GM18868 (cell line): ENCODE data around the gene RNF138.
"Not testable (repeated sequence)": the region's sequence is repeated elsewhere in the genome, so short reads cannot be mapped to it uniquely, and the experiment has no call there.

Source experiments
- ATAC-seq: cut with Tn5 transposase; IDR thresholded peaks from one replicate; pipeline ENCODE4 v1.9.1; 2021; ENCODE audit warnings: mild to moderate bottlenecking, moderate library complexity; ENCODE audit not compliant: unreplicated experiment

Gene RNF138, protein sequence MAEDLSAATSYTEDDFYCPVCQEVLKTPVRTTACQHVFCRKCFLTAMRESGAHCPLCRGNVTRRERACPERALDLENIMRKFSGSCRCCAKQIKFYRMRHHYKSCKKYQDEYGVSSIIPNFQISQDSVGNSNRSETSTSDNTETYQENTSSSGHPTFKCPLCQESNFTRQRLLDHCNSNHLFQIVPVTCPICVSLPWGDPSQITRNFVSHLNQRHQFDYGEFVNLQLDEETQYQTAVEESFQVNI

DNA sequence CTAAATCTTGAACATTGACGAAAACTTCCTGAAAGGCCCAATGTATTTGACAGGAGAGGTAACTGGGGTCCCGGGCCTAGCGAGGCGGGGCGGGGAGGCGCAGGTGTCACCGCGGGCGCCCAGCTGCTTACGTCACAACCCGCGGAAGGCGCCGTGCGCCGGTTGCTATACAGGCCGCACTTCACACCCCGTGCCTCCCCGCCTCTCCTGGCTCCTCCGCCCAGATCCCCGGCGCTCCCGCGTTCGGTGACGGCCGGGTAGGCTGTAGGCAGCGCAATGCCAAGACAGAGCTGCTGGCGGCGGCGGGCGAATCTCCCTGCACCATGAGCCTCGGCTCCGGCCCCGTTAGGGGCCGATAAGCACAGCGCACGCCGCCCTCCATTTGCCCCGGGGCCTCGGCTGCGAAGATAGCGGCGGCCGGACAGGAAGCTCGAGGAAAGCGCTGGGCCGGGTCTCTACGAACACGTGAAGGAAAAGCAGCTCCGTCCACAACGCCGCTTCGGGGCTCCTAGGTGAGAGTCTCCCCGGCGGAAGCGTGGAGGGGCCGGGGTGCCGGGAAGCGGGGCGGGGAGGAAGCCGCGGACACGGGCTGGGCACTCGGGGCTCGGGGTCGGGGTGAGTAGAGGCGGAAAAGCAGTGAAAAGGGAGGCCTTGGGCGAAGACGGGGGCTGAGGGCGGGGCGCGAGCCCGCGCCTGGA lies at the start of gene RNF138:
TSS of gene RNF138 (plus strand) at position 151 of the 698 bp plus-strand sequence. CDS start 903 bp downstream, outside the sequence.
- ATAC-seq: peak; percentile 63

DNA sequence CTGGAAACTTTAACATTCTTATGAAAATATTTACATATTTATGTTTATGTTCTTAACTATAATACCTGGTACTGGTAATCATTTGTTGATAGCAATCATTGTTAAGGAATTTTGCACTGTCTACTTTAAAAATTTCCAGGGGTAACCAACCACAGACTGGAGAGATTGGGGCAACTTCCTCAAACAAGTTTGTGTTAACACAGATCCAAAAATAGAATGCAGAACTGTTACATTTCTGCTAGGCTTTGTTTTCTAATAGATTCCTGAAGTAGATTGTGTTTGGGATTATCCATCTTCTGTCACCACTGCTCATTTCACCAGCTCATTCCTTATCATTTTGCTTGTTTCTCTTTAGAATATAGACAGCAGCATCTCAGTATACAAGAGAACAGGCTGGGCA lies 49.3 kb upstream of the RNF138 start:
- no peak for ATAC-seq

DNA sequence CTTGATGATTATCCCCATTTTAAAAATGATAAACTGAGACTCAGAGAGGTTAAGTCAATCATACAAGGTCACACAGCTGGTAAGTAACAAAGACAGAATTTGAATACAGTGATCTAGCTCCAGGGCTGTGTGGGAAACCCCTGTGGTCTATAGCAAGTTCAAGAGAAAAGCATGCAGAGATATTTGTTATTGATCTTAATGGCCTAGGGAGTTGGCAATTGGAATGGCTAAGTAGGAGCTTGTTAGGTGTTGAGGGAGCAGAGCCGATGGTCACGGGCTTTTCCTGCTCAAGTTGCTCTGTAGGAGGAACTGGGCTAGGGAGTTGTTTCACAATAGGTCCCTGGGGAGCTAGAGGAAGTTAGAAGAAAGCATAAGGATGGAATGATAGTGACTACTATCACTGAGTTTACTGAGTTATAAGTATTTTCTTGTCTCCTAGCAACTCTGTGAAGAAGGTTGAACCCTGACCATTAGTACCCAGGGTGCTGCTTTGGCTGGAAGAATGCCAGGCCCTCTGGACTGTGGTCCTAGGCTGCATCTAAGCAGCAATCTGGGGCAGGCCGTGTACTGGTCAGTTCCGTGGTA lies 43.1 kb upstream of the RNF138 start:
- peak; percentile 73 for ATAC-seq

DNA sequence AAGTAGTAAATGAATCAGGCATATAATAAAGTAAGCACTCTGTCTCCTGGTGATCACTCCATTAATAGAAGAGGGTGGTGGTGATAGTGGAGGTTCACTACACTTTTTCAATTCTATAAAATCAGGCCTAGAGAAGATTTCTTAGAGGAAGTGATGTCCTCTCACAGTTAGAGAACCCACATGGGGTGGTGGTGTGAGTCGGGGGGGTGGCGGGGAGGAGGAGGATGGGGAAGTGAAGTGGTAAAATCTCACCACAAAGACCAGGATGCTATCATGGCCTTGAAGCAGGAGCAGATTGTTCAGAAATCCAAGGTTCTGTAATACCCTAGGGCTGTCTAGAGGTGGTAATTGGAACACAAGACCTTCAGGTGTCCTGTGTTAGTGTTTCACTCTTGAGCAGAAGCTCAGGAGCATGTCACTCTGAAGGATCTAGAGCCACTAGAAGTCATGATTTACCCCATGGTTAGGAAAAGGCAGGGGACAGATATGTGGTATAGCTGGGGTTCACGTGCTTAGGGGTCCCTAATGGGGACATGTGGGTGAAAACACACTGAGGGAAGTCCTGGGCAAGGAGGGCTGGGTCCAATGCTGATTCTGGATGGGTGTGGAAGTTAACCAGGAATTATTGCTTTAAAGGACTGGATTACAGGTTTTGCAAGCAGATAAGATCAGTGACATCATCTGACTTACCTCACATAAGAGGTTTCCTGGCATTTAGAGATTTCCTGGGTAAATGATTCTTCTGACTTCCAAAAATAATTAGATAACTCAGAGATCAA lies 42.1 kb upstream of the RNF138 start:
- peak; percentile 41 for ATAC-seq

DNA sequence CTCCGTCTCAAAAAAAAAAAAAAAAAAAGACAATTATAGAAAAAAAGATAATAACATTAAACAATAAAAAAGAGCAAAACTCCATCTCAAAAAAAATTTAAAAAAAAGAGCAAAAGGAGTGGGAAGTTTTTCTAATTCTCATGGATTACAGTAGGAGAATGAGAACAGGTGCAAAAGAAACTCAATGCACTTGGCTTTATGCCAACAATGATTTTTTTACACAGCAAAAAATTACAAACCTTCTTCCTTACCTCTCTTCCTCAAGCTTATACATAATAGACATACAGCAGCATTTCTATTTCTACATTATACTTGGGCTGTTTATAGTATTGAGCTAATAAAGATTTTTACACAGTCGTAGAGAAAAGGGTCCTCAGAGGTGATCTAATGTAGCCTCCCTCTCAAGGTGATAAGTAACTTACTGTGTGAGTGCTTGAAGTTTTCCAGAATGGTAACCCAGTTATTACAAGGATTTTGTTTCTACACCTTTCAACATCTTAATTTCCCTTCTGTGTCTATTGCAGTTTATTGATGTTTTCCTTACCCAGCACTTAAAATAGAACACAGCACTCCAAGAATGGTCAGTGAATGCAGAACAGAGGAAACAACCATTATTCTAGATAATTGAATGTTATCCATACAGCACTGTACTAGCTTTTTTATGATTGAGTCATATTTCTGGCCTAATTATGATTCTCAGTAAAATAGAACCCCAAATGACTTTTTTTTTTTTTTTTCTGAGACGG lies 34.9 kb upstream of the RNF138 start:
- ATAC-seq: no peak

DNA sequence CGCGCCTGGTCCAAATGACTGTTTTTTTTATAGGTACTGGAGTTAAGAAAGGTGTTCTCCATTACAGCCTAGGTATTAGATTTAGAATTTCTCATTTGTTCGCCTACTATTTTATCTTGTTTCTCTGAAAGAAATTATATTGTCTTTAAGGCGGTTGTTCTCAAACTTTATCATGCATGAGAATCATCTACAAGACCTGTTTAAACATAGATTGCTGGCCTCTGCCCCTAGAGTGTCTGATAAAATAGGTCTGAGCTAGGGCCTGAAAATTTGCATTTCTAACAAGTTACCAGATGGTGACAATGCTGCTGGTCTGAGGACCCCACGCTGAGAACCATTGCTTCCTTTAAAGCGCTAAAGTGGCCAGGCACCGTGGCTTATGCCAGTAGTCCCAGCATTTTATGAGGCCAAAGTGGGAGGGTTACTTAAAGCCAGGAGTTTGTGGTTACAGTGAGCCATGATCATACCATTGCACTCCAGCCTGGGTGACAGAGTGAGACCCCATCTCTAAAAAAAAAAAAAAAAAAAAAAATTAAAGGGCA lies 34.0 kb upstream of the RNF138 start:
- no peak for ATAC-seq

DNA sequence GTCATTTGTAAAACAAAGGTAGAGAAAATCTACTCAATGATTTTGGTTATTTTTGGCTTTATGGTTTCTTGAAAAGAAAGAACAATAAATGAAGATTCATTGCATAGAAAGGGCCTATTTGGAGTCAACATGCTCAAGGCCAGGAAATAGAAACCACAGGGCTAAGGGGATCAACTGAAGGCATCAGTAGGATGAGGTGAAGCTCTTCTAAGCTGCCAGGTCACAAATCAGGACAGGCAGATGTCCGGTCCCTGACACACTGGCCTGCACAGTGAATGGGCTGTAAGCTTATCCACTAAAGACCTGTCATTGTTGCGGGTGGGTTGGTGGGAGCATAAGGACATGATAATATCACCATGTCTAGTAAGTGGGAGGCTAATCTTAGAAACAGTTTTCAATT lies 31.6 kb upstream of the RNF138 start:
- ATAC-seq: no peak

DNA sequence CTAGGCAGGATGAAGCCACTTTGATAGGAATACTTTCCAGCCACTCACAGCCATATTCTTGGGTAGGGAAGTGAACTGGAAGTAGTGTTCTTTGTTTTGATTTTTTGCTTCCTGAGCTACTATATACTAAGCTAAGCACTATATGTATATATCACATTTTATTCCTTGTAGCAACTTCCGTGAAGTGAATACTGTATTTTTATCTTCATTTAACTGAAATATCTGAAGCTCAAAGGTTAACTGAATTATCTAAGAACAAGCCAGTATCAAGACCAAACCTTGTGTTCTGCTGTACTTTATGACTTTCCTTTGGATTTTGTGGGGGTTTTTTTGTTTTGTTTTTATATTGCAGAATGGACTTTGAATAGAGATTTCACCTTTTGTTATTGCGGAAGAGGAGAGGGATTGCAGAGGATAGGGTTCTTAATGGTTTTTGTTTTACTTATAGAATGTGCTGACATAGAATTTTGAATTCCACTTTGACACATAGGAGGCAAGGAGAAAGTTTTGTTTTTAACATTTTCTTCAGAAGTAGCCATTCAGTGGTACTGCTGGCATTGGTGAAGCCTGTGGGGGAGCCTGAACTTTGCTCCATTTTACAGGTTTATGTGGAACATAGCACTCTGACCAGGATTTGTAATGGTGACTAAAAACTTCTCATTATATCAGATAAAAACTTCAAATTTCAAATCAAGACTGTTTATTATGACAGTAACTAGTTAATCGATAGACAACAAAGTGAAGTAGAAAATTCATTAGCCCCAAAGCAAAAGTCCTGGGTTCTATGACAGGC lies 24.1 kb upstream of the RNF138 start:
- ATAC-seq: no peak

DNA sequence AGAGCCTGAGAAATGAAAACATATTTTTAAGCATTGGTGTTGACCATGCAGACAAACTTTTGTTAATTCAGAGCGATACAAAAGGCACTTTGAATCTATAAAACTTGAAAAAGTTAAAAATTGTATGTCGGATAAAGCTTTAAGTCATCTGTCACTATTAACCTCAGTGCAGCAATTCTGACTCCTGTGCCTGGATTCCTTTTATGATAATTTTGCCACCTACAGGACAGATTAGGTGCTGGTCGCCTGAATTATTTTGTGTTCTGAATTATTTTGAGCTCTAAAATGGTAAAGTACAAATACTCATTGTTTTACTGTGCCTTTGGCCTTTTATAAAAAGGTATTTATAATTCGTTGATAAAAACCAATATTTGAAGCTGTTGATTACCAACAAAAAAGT lies 19.4 kb upstream of the RNF138 start:
- ATAC-seq: peak; percentile 82

DNA sequence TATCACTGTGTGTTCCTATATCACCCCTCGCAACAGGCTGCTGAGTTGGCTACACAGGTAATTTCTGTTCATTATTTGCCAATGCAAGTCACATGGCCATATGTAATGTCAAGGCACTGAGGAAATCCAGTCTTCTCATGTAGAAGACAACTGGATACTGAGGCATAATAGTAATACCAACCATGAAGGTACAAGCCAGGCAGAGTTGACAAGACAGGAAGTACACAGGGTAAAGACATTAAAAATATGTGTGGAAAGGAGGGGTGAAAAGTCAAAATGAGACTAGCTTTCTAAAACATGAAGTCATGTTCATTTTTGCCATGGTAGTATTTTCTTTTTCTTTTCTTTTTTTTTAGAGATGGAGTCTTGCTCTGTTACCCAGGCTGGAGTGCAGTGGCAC lies 17.5 kb upstream of the RNF138 start:
- no peak for ATAC-seq

DNA sequence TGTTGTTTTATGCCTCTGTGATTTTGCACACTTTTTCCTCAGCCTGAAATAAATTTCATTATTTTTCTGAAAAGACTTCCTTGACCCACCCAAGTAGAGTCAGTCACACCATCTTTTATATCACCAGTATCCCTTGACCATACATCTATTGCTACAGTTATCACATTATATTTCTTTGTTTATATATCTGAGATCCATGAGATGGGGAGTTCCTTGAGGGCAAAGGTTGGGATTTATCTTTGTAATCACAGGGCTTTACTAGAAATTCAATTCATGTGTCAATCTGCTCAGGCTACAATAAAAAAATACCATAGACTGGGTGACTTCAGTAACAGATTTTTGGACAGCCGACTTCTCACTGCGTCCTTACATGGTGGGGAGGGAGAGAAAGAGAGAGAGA lies 12.8 kb upstream of the RNF138 start:
- no peak for ATAC-seq

DNA sequence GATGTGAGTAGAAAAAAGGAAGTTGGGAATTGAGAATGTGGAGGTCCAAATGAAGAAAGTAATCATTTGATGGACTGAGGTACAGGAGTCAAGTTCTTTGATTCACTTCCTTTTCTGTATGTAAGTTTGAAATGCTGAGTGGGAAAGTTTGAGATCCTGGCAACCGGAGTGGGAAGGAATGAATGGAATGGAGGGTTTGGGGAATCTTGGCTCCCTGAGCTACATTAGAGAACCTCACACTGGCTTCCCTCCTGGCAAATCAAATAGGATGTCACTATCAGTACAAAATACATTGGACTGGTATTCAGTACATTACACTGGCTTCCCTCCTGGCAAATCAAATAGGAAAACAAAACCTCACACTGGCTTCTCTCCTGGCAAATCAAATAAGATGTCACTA lies 9.8 kb upstream of the RNF138 start:
- ATAC-seq: no peak

DNA sequence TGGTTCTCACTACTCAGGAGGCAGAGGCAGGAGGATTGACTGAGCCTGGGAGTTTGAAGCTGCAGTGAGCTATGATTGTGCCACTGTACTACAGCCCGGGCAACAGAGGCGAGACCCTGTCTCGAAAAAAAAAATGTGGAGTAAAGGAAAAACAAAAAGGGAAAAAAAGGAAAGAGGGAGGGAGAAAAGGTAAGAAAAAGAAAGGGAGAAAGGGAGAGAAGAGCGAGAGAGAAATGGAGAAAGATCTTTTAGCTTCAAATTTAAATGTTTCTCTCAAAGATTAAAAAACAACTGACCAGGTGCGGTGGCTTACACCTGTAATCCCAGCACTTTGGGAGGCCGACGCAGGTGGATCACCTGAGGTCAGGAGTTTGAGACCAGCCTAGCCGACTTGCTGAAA lies 7.9 kb upstream of the RNF138 start:
- ATAC-seq: no peak

DNA sequence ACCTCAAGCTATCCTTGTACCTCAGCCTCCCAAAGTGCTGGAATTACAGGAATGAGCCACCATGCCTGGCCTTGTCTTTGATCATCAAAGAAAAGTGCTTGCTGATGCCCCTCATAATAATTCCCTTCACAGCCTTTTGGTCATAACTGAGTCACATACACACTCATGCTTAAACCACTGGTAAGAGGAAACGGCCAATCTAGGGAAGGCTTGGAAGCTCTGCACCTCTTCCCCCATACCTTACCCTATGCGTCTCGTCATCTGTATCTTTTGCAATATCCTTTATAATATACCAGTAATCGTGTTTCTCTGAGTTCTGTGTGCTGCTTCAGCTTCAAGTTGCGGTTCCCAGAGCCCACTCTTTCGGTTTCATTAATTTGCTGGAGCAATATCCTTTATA lies 4.8 kb upstream of the RNF138 start:
- ATAC-seq: no peak

DNA sequence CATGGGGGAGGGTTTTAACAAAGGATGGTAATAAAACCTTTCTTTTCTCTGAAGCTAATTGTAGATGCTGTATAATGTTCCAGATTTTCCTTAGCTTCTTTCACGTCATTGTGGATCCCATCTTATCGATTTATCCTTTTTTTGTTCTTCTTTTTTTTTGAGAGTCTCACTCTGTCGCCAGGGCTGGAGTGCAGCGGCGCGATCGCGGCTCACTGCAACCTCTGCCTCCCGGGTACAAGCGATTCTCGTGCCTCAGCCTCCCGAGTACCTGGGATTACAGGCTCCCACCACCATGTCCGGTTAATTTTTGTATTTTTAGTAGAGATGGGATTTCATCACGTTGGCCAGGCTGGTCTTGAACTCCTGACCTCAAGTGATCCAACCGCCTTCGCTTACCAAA lies 843 bp upstream of the RNF138 start:
- not testable (repeated sequence) for ATAC-seq

DNA sequence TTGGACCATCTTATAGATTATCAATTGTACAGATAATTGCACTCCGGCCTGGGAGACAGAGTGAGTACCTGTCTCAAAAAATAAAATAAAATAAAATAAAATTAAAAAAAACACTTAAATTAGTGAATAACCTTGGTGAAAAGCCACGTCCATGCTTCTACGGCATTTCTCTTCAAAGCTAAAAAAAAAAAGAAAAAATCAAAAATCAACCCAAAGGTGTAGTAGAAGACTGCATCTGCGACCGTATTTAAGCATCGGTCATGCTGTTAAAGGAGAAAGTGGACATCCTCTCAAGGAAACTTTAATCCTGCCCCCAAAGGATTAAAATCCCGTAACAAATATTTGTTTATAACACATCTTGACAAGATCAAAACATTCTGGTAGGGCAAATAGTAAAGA lies 350 bp upstream of the RNF138 start:
- no peak for ATAC-seq

DNA sequence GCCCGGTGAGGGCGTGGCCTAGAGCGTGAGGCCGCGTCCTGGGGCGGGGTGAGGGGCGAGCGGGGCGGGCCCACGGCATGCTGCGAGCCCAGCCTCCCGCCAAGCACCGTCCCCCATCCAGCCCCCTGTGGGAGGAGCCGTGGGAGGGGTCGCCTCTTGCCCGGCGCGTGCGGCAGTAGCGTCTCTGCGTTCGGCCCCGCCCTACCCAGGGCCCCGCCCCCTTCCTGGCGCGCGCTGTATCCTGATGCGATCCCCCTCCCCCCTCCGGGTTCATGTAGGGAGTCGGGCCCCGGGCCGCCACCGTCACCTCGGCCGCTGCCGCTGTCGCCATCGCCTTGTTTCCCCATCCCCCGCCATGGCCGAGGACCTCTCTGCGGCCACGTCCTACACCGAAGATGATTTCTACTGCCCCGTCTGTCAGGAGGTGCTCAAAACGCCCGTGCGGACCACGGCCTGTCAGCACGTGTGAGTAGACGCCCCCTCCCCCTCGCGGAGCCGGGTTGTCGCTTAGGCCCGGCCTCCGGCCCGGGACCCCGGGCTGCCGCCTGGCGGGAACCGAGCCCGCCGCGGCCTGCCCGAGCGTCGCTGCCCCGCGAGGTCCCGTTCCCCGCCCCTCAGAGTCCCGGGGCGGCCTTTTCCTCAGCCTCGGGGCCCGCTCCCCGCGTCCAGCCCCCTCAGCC lies 888 bp downstream of the RNF138 start:
- ATAC-seq: peak; percentile 81

DNA sequence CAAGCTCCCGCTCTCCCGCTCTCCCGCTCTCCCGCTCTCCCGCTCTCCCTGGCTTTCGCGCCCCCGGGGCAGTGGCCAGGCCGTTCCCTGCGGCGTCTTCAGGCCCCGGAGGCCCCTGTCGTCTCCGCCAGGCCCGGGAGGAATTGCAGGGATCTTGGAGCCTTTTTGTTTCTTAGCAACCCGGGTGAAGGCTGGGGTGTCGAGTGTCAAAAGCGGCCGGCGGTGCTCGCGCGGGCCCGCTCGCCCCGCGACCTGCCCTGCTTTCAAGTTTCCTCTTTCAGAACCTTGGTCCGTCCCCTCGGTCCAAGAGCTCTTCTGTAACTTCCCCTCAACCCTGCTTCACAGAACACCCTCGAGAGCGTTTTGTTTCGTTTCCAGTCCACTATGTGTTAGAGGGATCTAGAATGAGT lies 1.4 kb downstream of the RNF138 start:
- peak; percentile 16 for ATAC-seq

DNA sequence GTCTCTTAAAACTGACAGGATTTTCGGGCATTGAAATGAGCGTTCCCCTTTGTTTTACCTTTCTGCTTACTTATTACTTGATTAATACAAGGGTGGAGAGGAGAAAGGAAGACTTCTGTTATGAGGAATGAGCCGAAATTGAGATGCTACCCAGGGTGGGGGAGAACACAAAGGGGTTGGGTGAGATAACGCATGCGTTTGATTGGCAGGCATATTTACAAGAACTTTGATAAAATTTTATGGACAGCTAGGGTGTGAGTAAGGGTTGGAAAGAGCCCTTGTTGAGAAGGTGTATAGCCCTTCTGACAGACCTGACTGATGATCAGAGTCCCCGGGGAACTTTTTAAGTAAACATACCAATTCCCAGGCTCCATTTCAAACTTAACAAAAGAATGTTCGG lies 1.8 kb downstream of the RNF138 start:
- no peak for ATAC-seq
